Heart right ventricle (tissue), 16 donors: ENCODE data around the gene SPTBN2. TPM values are rescaled to one million over a fixed set of nuclear protein-coding genes. Genes with fewer than 3 reads are reported as not detected.

Source experiments
- ATAC-seq, 8 donors: fragments of 200-7000 bp; cut with Tn5 transposase; one replicate each; pipeline ENCODE4 v1.9.1; 2020; ENCODE audit warnings: mild to moderate bottlenecking in 8 of 8, moderate library complexity in 8 of 8, moderate number of reproducible peaks in 1 of 8
- DNase-seq, 2 donors: peaks; one replicate each; pipeline ENCODE4 v3.0.0-alpha.2; 2020
- H3K27ac ChIP-seq, 10 donors: fragments of 200-600 bp; sonication (generic) in 2 of 10; one replicate each; pipeline versions ENCODE4 v1.5.0 to v1.8.0; 2020 to 2022; ENCODE audit warnings: mild to moderate bottlenecking in 3 of 10
- H3K27me3 ChIP-seq, 7 donors: fragments of 200-600 bp; one replicate each; pipeline ENCODE4 v1.8.0; 2021 to 2022; ENCODE audit warnings: mild to moderate bottlenecking in 2 of 7
- H3K36me3 ChIP-seq, 9 donors: fragments of 200-600 bp; sonication (generic) in 1 of 9; one replicate each; pipeline versions ENCODE4 v1.5.0 to v1.8.0; 2020 to 2022; ENCODE audit warnings: mild to moderate bottlenecking in 2 of 9
- H3K4me1 ChIP-seq, 9 donors: fragments of 200-600 bp; sonication (generic) in 1 of 9; one replicate each; pipeline versions ENCODE4 v1.5.0 to v1.8.0; 2020 to 2022; ENCODE audit warnings: mild to moderate bottlenecking in 4 of 9
- H3K4me3 ChIP-seq, 10 donors: fragments of 200-600 bp; sonication (generic) in 2 of 10; one replicate each; pipeline versions ENCODE4 v1.5.0 to v1.8.0; 2020 to 2022; ENCODE audit warnings: mild to moderate bottlenecking in 7 of 10, moderate library complexity in 2 of 10
- H3K9me3 ChIP-seq, 11 donors: fragments of 200-600 bp in 10 of 11; sonication (generic) in 2 of 11; one replicate each; pipeline versions ENCODE4 v1.5.0 to v1.8.0; 2013 to 2022; ENCODE audit warnings: mild to moderate bottlenecking in 2 of 11, control low read depth in 1 of 11, moderate library complexity in 1 of 11
- CTCF ChIP-seq, 9 donors: fragments of 200-600 bp; sonication (generic) in 2 of 9; IDR thresholded peaks; one replicate each; pipeline versions ENCODE4 v1.5.0 to v1.8.0; 2021 to 2022; ENCODE audit warnings: antibody characterized with exemption in 9 of 9, mild to moderate bottlenecking in 5 of 9, moderate library complexity in 1 of 9
- WGBS, 2 donors: extraction: QIAGEN DNeasy Blood & Tissue Kit; methylation state at CpG; one replicate each; pipeline ENCODE4 v1.1.7; 2013; ENCODE audit warnings: inconsistent platforms in 1 of 2; 5-methylcytosine and 5-hydroxymethylcytosine counted together
- intact Hi-C, 10 donors: fragments of 100-400 bp; cut with DNase I; formaldehyde crosslinking; loops; one replicate each; pipeline versions ENCODE4 v1.11.1 to v1.14.2; 2022
- polyA plus RNA-seq, 2 donors: library from polyadenylated mRNA; stranded (reverse); fragments of 200-250 nt; gene quantifications; one replicate each; pipeline ENCODE4 v1.2.3, GENCODE V29; 2013
- total RNA-seq, 10 donors: library from RNA; stranded (reverse); fragmentation: NEBNext Ultra II Directional in 3 of 10; extraction: Animal tissue kit (Norgen Biotek cat#: 25700) in 3 of 10; gene quantifications; one replicate each; pipeline versions ENCODE4 v1.2.1 to v1.2.4, GENCODE V29; 2021 to 2023
- donor health status: Arrhythmogenic right ventricular cardiomyopathy.
- donor health status: ischemic (EF 13 %, LVEDD 7.1; RV severe dilation, severe dysfunction).
- donor health status: healthy with polysubstance abuse.
- donor health status: DM: no; HTN: yes; CAD: no.
- donor health status: DM: no; HTN: no; CAD: no.
- donor health status: ischemic (EF 25% LVEDD 6.9; RV normal size, moderate dysfunction).
- donor health status: ischemic (EF 25% LVEDD 5.7; RV mildly dilated, moderate dysfunction).
- donor health status: healthy.
- donor health status: DM: yes; HTN: yes; CAD: no.
- donor health status: Ischemic cardiomyopathy.
- donor health status: ischemic (EF 35%, LVEDD 5.7; RV mildly dilated, moderate dysfunction).
- donor health status: nonischemic (EF 11% LVEDD 7.7; RV severe dilation, severe dysfunction).
- donor health status: DM: yes; HTN: yes; CAD: no.
- donor health status: PGD.
- donor health status: ischemic (EF 29% LVEDD 5.4; RV normal size, mild dysfunction).
- donor health status: nonischemic (EF 23%, LVEDD 6.1; RV moderate dilation, normal function).

Gene SPTBN2
- total and polyA plus RNA-seq, 12 donors, result 0.23 to 2.3 (median 1.0) TPM

DNA sequence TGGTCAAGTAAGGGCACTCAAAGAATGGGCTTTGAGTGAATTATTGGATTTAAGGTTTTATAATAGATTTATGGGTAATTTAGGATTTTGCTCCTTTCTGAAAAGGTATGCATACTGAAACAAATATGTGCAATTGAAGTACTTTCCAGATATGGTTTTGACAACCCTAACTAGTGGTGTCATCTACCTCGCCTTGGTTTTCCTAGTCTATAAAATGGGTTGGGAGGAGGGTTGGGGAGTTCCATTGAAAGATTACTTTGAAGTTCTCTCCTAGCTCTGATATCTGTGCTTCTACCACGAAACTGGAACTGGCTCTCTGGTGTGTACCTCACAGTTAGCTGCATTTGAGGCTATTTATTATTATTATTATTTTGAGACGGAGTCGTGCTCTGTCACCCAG lies 431 bp upstream of the SPTBN2 start:
- TF ChIP-seq CTCF (IDR thresholded peaks at IDR 0.05), result no peak
- H3K9me3 ChIP-seq, result no peaks in the 10 kb centered on the region
- H3K27ac ChIP-seq, result no peak overlapping the region
- H3K36me3 ChIP-seq, result no peaks in the 10 kb centered on the region
- intact Hi-C loops, result no loop called here
- H3K4me1 ChIP-seq, result peaks cover 3 to 14% (median 11%) of the 10 kb centered on the region in 9 donors
- WGBS, 2 donors, result 93 to 96% methylated on average over 4 of the region's 4 CpGs
- DNase-seq, result no peak
- ATAC-seq, result no peak
- no peak overlapping the region for H3K4me3 ChIP-seq
- peaks cover 0 to 75% (median 29%) of the 10 kb centered on the region in 7 donors for H3K27me3 ChIP-seq

DNA sequence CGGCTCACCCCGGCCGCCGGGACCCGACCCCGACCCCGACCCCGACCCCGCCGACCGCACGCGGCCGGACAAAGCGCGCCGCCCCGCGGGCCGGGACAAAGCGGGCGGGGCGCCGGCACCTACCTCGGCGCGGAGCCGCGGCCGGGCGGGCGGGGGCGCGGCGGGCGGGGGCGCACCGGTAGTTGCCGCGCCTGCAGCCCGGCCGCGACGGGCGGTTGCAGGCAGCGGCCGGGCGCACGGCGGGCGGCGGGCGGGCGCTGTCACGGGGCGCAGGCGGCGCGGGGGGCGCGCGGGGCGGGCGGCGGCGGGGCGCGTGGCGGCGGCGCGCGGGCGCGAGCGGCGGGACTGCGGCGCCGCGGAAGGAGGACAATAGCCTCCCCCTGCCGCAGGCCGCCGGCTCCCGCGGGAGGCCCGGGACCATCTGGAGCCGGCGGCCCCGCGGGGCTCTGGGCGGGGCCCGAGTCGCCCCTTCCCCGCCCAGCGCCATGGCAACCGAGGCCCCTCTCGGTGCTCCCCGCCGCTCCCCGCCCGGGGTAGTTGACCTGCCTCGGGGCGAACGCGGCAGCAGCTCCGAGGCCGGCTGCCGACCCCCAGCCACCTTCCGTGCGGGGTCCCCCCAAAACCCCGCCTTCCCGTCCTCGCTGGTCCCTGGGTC lies 851 bp downstream of the SPTBN2 start:
- no peak for DNase-seq
- H3K4me3 ChIP-seq, result peak overlapping the region; percentile 32 to 62 (median 51)
- no peak overlapping the region for H3K27ac ChIP-seq
- TF ChIP-seq CTCF (IDR thresholded peaks at IDR 0.05), result no peak
- WGBS, 2 donors, result 1% methylated on average over 28 to 111 of the region's 114 CpGs
- H3K9me3 ChIP-seq, result no peaks in the 10 kb centered on the region
- peaks cover 3 to 14% (median 11%) of the 10 kb centered on the region in 9 donors for H3K4me1 ChIP-seq
- H3K36me3 ChIP-seq, result no peaks in the 10 kb centered on the region
- H3K27me3 ChIP-seq, result peaks cover 0 to 77% (median 29%) of the 10 kb centered on the region in 7 donors
- intact Hi-C loops, result no loop called here
- ATAC-seq, result peak in 4 of 8 donors; percentile 12 to 46 (median 29)

GRCh38 chr11:66727282-66728037 lies 1.6 kb downstream of the SPTBN2 start:
- ATAC-seq (peak in 6 of 8 donors; percentile 38 to 70 (median 58)), DNase-seq (no peak)
- peaks cover 3 to 14% (median 11%) of the 10 kb centered on the region in 9 donors for H3K4me1 ChIP-seq
- peak overlapping the region; percentile 26 to 59 (median 47) for H3K4me3 ChIP-seq
- no peak for TF ChIP-seq CTCF (IDR thresholded peaks at IDR 0.05)
- no peaks in the 10 kb centered on the region for H3K9me3 ChIP-seq
- 2% methylated on average over 54 to 70 of the region's 70 CpGs for WGBS, 2 donors
- intact Hi-C loops, result no loop called here
- H3K36me3 ChIP-seq, result no peaks in the 10 kb centered on the region
- H3K27me3 ChIP-seq, result peaks cover 0 to 77% (median 29%) of the 10 kb centered on the region in 7 donors
- no peak overlapping the region for H3K27ac ChIP-seq

GRCh38 chr11:66725647-66726046 lies 3.4 kb downstream of the SPTBN2 start:
- H3K4me3 ChIP-seq, result no peak overlapping the region
- H3K4me1 ChIP-seq, result peaks cover 3 to 14% (median 11%) of the 10 kb centered on the region in 9 donors
- intact Hi-C loops, result no loop called here
- TF ChIP-seq CTCF (IDR thresholded peaks at IDR 0.05), result no peak
- H3K27me3 ChIP-seq, result peaks cover 0 to 61% (median 29%) of the 10 kb centered on the region in 7 donors
- no peak for ATAC-seq
- no peaks in the 10 kb centered on the region for H3K9me3 ChIP-seq
- no peak for DNase-seq
- no peak overlapping the region for H3K27ac ChIP-seq
- 49 to 59% methylated on average over 10 of the region's 10 CpGs for WGBS, 2 donors
- H3K36me3 ChIP-seq, result no peaks in the 10 kb centered on the region
